ENCODE results near the gene BRIP1. TPM values are rescaled to one million over a fixed set of nuclear protein-coding genes. Genes with fewer than 3 reads are reported as not detected.

Gene BRIP1
- total RNA-seq, 2 donors from 2014 or later, result 24.1 to 24.3 TPM

DNA sequence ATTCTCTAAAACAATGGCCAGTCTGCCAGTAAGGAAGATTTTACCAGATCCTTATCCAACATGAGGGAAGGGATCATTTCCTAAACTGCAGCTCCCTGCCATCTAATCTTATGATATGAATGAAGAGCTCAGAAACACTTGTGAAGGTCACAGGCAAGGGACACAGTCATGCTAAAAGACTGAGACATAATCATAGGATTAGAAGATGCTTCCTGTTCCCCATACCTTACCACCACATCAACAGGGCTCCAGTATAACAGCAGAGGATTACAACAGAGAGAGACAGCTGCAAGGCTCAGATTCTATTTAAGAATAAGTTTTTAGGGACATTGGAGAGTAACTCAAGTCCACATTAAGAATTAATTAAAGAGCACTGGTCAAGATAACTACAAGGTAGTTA lies 93.3 kb downstream of the BRIP1 start:
- Mint-ChIP-seq H3K27ac (peak overlapping the region in 1 of 2 donors; percentile 79), H3K36me3 (peaks cover 37 to 51% of the 10 kb centered on the region in 2 donors), H3K9me3 (peaks cover 13 to 16% of the 10 kb centered on the region in 2 donors)
- DNase-seq (ENCODE audit: low spot score in 2 of 2) (no peak), ATAC-seq (no peak)

DNA sequence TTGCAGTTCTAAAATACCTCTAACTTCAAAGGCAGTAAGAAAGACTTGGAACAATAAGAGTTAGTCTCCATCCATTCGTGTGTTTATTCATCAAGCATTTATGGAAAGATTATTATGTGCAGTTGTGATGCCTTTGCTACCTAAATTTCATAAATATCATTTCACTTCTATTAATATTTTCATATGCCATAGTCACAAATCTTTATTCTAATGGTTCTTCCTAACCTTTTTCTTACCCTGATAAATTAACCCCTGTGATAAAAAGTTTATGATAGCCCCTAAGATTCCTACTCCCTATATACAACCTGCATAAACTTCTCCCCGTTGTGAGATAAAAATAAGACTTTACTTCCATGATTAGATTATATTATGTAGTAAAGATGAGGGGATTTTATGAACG lies 94.9 kb downstream of the BRIP1 start:
- DNase-seq (ENCODE audit: low spot score in 2 of 2) (no peak), ATAC-seq (no peak)
- peaks cover 33 to 45% of the 10 kb centered on the region in 2 donors for H3K36me3 Mint-ChIP-seq
- H3K9me3 Mint-ChIP-seq, result peaks cover 13 to 16% of the 10 kb centered on the region in 2 donors
- H3K27ac Mint-ChIP-seq, result no peak overlapping the region

DNA sequence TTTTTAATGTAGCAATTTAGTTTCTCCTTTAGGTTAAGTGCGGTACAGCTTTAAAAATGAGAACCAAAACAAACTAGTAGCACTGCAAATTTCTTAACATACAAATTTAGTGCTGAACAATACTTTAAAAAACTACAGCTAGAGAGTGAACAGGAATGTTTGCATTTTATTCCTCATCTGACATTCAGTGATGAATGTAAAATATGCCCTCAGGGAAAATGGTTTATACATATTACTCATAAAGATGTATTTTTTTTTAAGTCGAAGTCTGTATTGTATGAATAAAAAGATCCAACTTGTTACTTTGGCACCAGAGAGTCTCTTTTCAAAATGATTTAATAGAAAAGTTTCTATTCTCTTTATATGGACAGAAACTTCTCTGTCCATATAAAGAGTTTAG lies 96.8 kb downstream of the BRIP1 start:
- Mint-ChIP-seq H3K36me3 (peaks cover 31% of the 10 kb centered on the region in 2 donors), H3K27ac (no peak overlapping the region), H3K9me3 (peaks cover 11 to 13% of the 10 kb centered on the region in 2 donors)
- DNase-seq (ENCODE audit: low spot score in 2 of 2), result no peak
- ATAC-seq, result no peak

DNA sequence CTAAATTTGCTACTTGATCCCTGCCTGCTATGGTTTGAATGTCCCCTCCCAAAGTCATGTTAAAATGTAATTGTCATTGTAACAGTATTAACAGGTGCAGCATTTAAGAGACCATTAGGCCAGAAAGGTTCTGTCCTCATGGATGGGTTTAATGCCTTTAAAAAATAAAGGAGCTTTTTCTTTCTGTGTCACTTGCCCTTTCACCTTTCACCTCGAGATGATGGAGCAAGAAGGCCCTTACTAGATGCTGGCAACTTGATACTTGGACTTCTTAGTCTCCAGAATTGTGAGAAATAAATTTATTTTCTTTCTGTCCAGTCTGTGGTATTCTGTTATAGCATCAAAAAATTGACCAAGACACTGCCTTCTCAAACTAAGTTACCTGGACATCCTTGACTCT lies 98.5 kb downstream of the BRIP1 start:
- peaks cover 14 to 19% of the 10 kb centered on the region in 2 donors for H3K36me3 Mint-ChIP-seq

DNA sequence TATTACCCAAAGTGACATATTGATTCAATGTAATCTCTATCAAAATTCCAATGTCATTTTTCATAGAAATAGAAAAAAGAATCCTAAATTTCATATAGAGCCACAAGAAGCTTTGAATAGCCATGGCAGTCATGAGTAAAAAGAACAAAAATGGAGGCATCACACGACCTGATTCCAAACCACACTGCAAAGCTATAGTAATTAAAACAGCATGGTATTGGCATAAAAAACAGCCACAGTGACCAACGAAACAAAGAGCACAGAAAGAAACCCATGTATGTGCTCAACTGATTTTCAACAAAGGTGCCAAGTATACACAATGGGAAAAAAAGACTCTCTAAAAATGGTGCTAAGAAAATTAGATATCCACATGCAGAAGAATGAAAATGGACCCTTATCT lies 101.5 kb downstream of the BRIP1 start:
- peaks cover 6 to 18% of the 10 kb centered on the region in 2 donors for H3K36me3 Mint-ChIP-seq
- DNase-seq (ENCODE audit: low spot score in 2 of 2) (no peak), ATAC-seq (no peak)
- no peak overlapping the region for H3K27ac Mint-ChIP-seq
- H3K9me3 Mint-ChIP-seq, result no peaks in the 10 kb centered on the region

More for the DNA sequence above, 98.5 kb downstream of the BRIP1 start:
- Mint-ChIP-seq H3K9me3 (peaks cover 0 to under 1% of the 10 kb centered on the region in 2 donors), H3K27ac (peak overlapping the region in 1 of 2 donors; percentile 19)
- DNase-seq (ENCODE audit: low spot score in 2 of 2) (no peak), ATAC-seq (no peak)

DNA sequence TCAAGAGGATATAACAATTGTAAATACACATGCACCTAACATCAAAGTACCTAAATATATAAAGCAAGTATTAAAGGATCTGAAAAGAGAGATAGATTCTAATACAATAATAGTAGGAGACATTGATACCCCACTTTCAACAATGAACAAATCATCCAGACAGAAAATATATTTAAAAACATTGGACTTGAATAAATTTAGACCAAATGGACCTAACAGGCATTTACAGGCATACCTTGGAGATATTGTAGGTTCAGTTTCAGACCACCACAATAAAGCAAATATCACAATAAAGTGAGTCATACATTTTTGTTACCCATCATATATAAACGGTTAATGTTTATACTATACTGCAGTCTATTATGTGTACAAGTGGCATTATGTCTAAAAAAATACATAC lies 104.0 kb downstream of the BRIP1 start:
- Mint-ChIP-seq H3K36me3 (peaks cover 11 to 18% of the 10 kb centered on the region in 2 donors), H3K9me3 (no peaks in the 10 kb centered on the region), H3K27ac (no peak overlapping the region)
- no peak for ATAC-seq
- DNase-seq (ENCODE audit: low spot score in 2 of 2), result no peak

DNA sequence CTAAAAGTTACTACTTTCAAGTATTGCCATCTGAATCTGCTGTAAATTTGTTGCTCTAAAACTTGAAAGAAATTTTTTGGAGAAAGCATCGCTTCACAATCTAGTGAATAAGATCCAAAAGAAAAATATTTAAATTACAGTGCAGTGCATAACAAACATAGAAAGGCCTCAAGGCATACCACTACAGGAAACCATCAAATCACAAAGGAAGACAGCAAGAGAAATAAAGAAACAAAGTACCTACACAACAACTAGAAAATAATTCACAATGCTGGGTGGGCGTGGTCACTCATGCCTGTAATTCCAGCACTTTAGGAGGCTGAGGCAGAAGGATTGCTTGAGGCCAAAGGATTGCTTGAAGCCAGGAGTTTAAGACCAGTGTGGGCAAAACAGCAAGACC lies 104.9 kb downstream of the BRIP1 start:
- H3K9me3 Mint-ChIP-seq, result no peaks in the 10 kb centered on the region
- ATAC-seq (no peak), DNase-seq (ENCODE audit: low spot score in 2 of 2) (no peak)
- H3K27ac Mint-ChIP-seq, result no peak overlapping the region
- peaks cover 11 to 17% of the 10 kb centered on the region in 2 donors for H3K36me3 Mint-ChIP-seq

DNA sequence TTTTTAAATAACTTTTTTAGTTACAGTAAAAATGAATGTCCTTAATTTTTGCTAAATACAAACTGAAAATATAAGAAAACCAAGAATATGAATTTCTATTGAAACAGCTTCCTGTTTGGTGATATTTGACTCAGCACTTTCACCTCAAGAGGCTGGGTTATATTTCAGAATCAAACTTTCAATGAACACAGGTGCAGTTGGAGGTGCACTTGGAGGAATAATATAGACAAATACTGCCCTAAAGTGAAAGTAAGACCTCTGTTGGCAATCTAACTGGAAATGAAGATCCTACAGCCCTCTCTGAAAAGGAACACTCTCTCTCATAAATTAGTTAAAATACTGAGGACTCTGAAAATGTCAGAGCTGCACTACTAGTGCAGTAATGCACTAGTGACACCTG lies 106.2 kb downstream of the BRIP1 start:
- DNase-seq (ENCODE audit: low spot score in 2 of 2), result no peak
- Mint-ChIP-seq H3K9me3 (no peaks in the 10 kb centered on the region), H3K36me3 (peaks cover 11 to 14% of the 10 kb centered on the region in 2 donors), H3K27ac (no peak overlapping the region)
- ATAC-seq, result peak in 1 of 2 donors; percentile 35

DNA sequence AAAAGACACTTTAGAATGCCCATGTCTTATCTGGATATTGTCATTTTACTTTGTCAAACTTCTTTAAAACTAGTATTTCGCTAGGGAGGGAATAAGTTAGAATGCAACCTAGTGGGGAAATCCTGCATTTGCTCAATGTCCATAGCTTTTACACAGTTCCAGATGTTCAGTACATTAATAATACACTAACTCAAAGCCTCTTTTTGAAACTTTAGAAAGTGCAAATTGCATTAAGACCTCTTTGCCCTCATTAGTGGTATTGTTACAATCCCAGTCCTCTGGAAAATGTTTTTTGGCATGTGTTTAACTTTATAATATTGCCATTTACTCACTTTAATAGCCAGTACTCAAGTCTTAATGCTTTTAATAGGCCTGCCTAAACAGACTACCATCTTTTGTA lies 106.8 kb downstream of the BRIP1 start:
- H3K27ac Mint-ChIP-seq, result no peak overlapping the region
- ATAC-seq, result no peak
- no peaks in the 10 kb centered on the region for H3K9me3 Mint-ChIP-seq
- no peak for DNase-seq (ENCODE audit: low spot score in 2 of 2)
- peaks cover 9 to 11% of the 10 kb centered on the region in 2 donors for H3K36me3 Mint-ChIP-seq

DNA sequence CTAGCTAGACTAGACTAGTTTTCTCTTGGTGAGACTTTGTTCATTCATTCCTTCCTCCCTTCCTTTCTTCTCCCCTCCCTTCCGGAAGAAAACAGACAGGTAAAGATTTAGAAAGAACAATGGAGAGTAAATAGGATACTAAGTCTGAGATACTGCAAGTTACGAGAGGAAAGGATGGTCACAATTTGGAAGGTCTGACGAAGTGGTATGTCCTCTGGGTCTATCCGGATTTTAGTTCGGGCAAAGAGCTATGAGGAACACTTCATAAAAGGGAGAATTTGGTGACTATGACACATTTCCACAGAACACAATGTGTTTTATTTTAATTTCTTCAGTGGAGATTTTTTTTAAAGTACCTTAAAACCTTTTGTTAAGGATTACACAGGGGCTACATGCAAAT lies 107.7 kb downstream of the BRIP1 start:
- no peak for ATAC-seq
- Mint-ChIP-seq H3K9me3 (no peaks in the 10 kb centered on the region), H3K27ac (no peak overlapping the region), H3K36me3 (peaks cover 5 to 11% of the 10 kb centered on the region in 2 donors)
- no peak for DNase-seq (ENCODE audit: low spot score in 2 of 2)

DNA sequence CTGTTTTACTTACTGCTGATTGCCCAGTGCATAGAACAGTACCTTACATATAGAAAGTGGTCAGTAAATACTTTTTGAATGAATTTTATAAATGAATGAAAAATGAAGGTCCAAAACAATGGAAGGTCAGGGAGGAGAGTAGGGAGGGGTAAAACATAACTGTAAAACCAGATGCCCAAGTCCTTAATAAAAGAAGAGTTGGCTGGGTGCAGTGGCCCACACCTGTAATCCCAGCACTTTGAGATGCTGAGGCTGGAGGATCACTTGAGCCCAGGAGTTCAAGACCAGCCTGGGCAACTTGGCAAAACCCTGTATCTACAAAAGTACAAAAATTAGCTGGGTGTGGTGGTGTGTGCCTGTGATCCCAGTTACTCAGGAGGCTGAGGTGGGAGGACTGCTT lies 108.2 kb downstream of the BRIP1 start:
- ATAC-seq (no peak), DNase-seq (ENCODE audit: low spot score in 2 of 2) (no peak)
- H3K27ac Mint-ChIP-seq, result no peak overlapping the region
- H3K36me3 Mint-ChIP-seq, result peaks cover 5 to 11% of the 10 kb centered on the region in 2 donors
- no peaks in the 10 kb centered on the region for H3K9me3 Mint-ChIP-seq

DNA sequence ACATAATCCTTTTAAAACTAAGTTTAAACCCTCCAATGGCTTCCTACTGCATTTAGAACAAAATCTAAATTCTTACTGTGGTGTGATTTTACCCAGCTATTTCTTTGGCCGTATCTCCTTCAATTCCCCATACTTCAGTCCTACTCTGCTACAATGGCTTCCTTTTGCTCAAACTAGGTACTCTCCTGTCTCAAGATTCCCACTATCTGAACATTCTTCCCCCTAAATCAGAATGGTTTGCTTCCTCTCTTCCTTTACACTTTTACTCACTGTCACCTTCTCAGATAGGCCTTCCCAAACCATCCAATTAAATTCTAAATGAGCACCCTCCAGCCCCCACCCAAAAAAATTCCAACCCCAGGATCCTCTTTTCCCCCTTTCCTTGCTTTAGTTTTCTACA lies 109.2 kb downstream of the BRIP1 start:
- Mint-ChIP-seq H3K27ac (peak overlapping the region in 1 of 2 donors; percentile 16), H3K9me3 (no peaks in the 10 kb centered on the region), H3K36me3 (peaks cover 5 to 11% of the 10 kb centered on the region in 2 donors)
- DNase-seq (ENCODE audit: low spot score in 2 of 2) (no peak), ATAC-seq (no peak)

DNA sequence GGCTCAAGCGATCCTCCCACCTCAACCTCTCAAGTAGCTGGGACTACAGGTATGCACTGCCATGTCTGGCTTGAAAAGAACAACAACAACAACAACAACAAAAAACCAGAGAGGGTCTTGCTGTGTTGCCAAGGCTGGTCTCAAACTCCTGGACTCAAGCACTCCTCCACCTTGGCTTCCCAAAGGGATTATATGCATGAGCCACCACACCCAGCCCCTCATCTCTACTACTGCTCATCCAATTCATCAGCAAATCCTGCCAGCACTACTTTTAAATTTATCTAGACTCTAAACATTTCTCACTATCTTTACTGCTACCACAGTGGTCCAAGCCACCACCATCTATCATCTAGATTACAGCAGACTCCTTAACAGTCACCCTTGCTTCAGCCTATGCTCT lies 109.6 kb downstream of the BRIP1 start:
- peaks cover 5 to 12% of the 10 kb centered on the region in 2 donors for H3K36me3 Mint-ChIP-seq
- ATAC-seq, result no peak
- DNase-seq (ENCODE audit: low spot score in 2 of 2), result no peak
- no peak overlapping the region for H3K27ac Mint-ChIP-seq
- no peaks in the 10 kb centered on the region for H3K9me3 Mint-ChIP-seq

DNA sequence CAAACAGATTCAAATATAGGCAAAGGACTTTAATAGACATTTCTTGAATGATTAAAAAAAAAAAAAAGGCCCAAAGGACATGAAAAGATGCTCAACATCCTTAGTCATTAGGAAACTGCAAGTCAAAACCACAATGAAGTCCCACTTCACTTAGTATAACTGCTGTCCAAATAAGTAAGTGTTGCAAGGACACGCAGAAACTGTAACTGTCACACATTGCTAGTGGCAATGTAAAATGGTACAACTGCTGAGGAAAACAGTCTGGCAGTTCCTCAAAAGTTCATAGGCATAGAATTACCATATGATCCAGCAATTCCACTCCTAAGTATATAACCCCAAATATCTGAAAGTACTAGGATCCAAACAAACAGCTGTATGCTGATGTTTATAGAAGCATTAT lies 112.7 kb downstream of the BRIP1 start:
- no peak overlapping the region for H3K27ac Mint-ChIP-seq
- peaks cover 14 to 21% of the 10 kb centered on the region in 2 donors for H3K36me3 Mint-ChIP-seq
- DNase-seq (ENCODE audit: low spot score in 2 of 2), result no peak

DNA sequence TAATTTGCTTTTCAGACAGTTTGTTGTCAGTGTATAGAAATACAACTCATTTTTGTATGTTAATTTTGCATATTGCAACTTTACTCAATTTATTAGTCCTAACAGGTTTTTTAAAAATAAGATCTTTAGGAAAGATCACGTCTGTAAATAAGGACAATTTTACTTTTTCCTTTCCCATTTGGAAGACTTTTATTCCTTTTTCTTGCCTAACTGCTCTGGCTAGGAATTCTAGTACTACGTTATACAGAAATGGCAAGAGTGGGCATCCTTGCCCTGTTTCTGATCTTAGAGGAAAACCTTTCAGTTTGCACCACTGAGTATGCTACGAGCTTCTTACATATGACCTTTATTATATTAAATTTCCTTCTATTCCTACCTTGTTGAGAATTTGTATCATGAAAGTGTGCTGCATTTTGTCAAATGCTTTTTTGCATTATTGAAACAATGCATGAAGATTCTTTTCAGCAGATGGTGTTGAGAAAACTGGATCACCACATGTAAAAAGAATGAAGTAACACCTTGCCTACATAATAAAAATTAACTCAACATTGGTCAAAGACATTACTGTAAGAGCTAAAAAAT lies 113.4 kb downstream of the BRIP1 start:
- no peak for ATAC-seq
- Mint-ChIP-seq H3K9me3 (peaks cover 8% of the 10 kb centered on the region in 2 donors), H3K27ac (no peak overlapping the region), H3K36me3 (peaks cover 14 to 18% of the 10 kb centered on the region in 2 donors)
- no peak for DNase-seq (ENCODE audit: low spot score in 2 of 2)

More for the DNA sequence above, 112.7 kb downstream of the BRIP1 start:
- peaks cover 8% of the 10 kb centered on the region in 2 donors for H3K9me3 Mint-ChIP-seq
- ATAC-seq, result peak; percentile 53 to 77

DNA sequence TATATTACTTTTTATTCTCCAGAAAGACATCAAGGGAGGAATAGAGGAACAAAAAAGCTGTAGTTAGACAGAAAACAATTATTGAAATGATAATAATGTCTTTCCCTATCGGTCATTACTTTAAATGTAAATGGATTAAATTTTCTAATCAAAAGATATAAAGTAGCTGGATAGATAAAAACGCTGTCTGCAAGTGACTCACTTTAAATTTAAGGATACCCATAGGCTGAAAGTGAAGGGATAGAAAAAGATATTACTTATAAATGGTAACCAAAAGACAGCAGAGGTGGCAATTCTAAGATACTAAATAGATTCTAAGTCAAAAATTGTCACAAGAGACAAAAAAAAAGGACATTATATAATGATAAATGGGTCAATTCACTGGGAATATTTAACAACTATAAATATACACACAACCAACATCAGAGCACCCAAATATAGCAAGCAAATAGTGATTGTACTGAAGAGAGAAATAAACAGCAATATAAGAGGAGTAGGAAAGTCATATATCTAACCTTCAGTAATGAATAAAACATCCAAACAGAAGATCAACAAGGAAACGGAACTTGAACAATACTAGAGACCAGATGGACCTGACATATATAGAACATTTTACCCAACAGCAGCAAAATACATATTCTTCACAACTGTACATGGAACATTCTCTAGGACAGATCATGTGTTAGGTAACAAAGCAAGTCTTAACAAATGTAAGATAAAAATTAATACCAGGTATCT lies 116.9 kb downstream of the BRIP1 start:
- no peak overlapping the region for H3K27ac Mint-ChIP-seq
- peaks cover 22 to 31% of the 10 kb centered on the region in 2 donors for H3K36me3 Mint-ChIP-seq
- ATAC-seq (no peak), DNase-seq (ENCODE audit: low spot score in 2 of 2) (no peak)
- peaks cover 9 to 10% of the 10 kb centered on the region in 2 donors for H3K9me3 Mint-ChIP-seq

DNA sequence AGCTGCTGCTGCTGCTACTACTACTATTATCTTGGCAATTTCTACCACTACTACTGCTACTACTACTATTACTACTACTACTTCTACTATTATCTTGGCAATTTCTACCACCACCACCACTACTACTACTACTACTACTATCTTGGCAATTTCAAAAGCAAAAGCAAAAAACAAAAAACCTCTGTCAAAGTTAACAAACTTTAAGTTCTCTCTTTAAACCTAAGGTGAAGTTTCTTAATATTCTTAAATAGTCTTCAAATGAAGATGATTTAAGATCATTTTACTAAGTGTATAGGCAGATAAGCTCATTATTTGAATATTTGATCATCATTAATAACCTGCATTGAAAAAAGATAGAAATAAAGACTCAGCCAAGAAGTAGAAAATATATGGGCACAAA lies 118.5 kb downstream of the BRIP1 start:
- no peak for ATAC-seq
- Mint-ChIP-seq H3K36me3 (peaks cover 28 to 44% of the 10 kb centered on the region in 2 donors), H3K9me3 (peaks cover 13 to 14% of the 10 kb centered on the region in 2 donors), H3K27ac (no peak overlapping the region)
- no peak for DNase-seq (ENCODE audit: low spot score in 2 of 2)

DNA sequence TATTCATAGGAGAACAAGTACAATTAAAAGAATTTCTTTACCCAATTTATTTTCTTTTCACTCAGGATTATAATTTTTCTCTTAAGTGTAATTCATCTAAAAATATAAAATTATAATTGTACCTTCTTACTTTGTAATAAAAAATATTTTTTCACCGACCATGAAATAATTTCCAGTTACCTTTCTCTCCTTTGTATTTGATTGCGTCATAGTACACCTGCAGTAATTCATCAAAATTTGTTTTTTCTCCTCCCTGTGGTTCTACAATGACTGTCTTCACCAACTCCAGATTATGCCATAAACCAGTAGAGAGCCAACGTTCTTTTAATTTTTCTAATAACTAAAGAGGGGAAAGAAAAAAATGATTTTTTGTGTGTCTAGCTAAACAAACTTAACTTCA lies 119.1 kb downstream of the BRIP1 start:
- Mint-ChIP-seq H3K36me3 (peaks cover 28 to 49% of the 10 kb centered on the region in 2 donors), H3K27ac (no peak overlapping the region), H3K9me3 (peaks cover 13 to 14% of the 10 kb centered on the region in 2 donors)
- ATAC-seq (no peak), DNase-seq (ENCODE audit: low spot score in 2 of 2) (no peak)

Measured in activated naive CD4-positive, alpha-beta T cell treated with anti-CD3 and anti-CD28 coated beads, Interleukin-2, amount 50 U/mL, for 72 hours (primary cell).